ENCODE results near the gene PLEKHG4.
A peak's percentile ranks its signal among the peaks of the same experiment; 100 is the strongest.

Gene PLEKHG4

DNA sequence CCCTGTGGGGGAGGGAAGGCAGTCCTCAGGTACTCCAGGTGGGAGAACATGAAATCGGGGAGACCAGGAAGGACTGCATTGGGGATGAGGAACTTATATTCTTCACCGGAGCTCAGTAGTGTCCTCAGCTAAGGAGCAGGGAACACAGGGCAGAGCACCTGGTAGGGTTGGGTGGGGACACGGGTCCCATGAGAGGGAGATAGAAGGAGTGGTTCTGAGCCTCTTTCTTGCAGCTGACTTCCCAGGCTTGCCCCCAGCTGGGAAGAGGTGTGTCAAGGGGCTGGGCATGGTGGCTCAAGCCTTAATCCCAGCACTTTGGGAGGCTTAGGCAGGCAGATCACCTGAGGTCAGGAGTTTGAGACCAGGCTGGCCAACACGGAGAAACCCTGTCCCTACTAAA lies 34.1 kb upstream of the PLEKHG4 start:
- no peak for DNase-seq

DNA sequence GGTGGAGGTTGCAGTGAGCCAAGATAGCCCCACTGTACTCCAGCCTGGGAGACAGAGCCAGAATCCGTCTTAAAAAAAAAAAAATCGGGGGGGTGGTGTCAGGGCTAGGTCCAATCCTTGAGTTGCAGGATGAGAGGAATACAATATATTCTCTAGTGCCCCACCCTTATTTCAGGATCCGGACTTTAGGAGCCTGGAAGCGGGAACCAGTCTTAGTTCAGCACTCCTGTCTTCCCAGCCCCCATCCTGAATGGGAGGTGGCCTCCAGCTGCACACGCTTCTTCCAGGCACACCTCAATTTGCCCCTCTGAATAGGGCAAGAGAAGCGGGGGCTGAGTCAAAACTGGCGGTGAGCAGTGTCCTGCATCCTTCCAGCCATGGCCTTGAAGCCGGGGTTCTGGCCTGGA lies 33.7 kb upstream of the PLEKHG4 start:
- DNase-seq: no peak

DNA sequence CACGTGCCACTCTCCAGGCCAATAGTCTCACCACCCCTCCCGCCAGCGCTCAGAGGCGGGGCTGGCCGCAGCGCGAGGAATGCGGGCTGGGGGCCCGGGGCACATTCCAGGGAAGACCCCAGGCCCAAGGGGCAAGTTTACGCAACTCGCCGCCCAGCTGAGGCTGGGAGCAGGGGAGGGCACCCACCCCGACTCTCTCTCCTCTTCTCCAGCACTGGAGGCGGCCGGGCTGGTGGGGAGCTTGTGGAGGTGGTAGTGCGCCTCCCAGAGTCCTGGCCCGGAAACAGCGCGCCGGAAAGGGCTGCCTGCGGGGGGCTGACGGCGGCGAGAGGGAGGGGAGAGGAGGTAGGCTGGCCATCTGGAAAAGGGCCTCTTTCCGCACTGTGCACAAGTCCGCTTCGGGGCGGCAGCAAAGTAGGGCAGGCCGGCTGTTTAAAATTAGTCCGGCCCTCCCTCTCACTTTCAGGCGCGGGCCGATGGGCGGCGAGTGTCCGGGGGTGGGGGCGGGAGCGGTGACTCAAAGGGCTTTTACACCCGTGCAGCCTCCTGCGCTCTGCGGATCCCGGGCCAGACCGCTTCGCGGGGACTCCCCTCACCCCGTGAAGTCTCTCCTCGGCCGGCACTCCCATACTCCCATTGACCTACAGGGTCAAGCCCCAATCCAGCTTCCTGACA lies 33.1 kb upstream of the PLEKHG4 start:
- no peak for DNase-seq

DNA sequence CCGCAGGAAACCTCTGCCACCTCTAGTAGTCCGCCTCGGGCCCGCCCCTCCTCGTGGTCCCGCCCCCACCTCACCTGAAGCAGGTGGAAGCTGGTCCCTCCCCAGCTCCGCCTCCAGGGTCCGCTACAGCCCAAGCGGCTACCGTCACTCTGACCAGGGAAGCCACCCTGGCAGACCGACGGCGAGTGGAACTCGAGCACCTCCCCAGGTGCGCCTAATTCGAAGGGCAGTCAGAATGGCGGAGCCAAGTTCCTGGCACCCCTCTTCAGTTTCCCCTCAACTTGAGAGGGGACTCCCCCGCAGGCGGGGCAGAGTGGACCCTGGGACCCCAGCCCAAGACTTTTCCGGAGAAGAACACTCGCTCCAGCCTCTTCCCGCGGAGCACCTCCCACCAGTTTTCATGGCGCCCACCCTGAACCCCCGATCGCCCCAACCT lies 32.6 kb upstream of the PLEKHG4 start:
- no peak for DNase-seq

DNA sequence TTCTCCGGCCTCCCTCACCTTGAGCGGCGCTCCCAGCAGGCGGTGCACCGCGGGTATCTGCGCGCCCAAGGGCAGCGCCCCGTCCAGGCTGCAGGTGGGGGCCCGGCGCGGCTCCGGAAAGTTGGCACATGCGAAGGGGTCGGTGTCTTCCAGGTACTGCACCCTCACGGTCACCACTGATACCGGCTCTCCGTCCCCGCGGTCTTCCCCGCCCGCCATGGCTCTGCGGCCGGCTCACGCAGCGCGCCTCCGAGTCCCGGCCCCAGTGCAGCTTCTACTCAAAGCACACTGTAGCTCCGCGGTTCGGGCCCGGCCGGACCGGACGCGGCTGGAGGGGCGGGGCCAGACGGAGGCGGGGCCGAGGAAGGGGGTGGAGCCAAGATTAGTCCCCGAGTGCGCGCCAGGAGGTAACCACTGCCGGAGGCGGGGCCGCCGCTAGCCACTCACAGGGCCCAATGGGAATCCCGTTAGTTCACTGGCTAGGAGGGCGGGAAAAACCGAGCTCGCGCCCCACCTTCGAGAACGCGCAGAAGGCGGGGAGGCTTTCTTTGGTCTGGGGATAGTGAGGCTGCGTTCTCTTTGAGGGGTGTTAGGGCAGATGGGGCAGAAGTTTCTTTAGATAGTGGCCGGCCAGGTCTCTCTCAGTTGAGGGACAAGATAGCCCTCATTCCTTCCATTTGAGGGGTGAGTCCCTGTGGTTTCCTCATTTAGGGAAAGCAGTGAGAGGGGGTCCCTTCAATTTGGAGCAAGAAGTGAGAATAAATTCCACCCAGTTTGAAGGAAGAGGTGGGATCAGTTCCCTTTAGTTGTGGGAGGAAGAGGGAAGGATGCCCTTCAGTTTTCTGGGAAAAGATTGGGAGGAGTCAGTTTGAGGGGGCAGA lies 31.9 kb upstream of the PLEKHG4 start, which contains the start of gene FHOD1:
TSS of gene FHOD1 (minus strand) at position 290 of the 881 bp plus-strand sequence. CDS start at position 219, 71 bp downstream.
- DNase-seq: peak; percentile 51

DNA sequence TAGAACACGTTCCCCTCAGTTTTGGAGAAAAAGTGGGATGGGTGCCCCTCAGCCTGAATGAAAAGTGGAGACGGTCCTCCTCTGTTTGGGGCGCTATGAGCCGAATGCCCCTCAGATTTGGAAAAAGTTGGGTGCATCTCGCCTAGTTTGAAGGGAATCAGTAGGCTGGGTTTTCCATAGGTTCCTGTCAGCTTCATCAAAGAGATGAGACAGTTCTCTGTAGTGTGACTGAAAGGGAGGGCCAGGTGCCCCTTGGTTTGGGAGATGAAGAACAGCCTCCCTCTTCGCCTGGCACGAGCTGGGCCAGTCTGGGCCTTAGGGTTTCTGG lies 31.3 kb upstream of the PLEKHG4 start:
- no peak for DNase-seq

DNA sequence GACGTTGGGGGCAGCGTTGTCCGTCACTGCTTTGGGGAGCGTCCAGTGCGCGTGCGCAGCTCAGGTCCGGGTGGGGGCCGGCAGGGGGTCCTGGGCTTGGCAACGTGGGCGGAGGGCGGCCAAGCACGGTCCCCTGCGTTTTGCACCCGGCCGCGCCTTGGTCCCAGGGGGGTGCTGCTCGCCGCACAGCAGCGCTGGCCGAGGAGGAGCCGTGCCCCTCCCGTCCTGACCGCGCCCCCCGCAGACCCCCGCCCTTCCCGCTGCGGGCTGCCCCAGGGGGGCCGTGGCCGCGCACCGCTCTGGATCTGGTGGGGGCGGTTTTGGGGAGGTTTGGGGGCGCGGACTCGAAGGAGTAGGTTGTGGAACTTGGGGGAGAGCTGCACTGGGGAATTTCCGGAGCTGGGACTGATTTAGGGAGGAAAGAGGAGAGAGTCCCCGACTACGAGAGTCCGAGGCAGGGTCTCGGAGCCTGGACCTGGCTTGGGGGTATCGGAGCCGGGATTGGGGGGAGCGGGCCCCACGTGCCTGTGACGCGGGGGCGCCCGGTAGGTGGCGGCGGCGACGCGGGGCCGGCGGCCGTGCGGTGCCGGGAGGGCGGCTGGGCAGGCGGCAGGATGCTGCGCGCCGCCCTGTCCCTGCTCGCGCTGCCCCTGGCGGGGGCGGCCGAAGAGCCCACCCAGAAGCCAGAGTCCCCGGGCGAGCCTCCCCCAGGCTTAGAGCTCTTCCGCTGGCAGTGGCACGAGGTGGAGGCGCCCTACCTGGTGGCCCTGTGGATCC lies 30.7 kb upstream of the PLEKHG4 start, which contains the start of gene SLC9A5:
TSS of gene SLC9A5 (plus strand) at position 579 of the 777 bp plus-strand sequence. CDS start at position 615, 36 bp downstream.
- DNase-seq: no peak

DNA sequence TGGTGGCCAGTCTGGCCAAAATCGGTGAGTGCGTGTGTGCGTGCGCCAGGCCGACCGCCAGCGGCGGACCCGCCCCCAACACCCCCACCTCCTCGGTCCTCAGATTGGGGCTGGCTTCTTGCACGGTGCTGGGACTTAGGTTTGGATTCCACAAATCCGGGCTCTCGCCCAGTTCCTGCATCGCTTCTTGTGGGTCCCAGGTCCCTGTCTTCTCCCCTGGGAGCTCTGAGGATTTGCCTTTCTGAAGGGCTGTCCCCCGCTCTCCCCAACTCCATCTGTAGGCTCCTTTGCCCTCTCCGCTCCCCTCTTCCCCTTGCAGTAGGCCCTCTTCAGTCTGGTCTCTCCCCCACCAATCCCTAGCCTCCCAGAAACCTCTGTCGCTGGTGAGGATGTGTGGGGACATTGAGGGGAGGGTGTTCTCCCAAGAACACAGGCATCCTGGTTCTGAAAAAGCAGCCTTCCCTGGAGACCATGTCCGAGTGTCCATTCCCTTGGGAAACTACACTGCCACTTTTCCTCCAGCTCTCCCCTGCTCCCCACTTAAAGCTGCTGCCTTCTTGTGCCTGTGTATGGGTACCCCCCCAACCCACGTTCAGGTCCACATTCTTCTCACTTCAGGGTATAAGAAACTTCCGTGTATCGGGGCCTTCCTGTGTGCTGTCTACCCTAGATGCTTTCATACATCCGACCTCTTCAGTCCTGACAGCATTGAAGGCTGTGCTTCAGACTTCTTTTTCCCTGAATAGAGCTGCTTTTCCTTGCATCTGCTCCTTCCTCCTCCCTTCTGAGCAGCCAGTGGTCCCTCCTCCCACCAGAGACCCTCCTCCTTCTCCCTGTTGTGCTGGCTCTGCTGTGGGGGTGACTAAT lies 29.9 kb upstream of the PLEKHG4 start:
- DNase-seq: no peak

DNA sequence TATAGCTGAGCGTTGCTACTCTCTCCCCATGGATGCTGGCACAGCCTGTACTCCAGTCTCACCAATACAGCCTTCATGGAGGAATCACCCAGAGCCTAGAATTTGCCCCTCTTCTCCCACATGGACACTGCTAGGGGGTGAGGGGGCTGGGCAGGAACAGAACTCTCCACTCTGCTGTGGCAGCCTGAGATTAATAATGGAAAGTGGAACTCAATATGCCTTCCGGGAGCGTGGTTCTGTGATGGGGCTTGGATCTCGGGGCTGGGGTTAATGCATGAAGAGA lies 29.3 kb upstream of the PLEKHG4 start:
- DNase-seq: no peak

DNA sequence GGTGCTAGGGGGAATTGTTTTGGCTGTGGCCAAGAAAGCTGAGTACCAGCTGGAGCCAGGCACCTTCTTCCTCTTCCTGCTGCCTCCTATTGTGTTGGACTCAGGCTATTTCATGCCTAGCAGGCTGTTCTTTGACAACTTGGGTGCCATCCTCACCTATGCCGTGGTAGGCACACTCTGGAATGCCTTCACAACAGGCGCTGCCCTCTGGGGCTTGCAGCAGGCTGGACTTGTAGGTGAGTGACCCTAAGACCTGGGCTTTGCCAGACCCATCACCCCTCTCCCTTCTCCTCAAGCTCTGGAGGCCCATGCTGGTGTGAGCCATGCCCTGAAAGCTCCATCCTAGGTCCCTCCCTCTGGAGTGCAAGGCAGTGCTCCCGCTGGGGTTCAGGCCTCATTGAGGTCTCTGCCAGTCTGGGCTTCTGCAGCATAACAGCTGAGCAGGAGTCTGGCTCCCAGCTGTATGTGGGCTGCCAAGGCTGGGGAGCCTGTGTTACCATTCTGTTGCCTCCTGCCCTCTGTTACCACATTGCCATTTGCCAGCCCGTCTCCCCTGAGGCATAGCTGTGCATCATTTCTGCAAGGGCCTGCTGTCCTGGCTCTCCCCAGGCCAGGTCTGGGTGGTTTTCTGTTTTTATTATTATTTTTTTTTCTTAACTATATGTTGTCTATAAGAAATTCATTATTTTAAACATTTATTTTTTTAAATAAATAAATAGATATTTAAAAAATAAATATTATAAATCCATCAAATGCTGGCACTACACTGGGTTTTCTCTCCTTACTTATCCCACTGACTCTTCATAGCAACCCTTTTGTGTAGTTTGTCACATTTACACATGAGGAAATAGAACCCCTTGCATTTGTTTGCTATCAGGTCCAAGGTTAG lies 26.5 kb upstream of the PLEKHG4 start:
- DNase-seq: no peak

DNA sequence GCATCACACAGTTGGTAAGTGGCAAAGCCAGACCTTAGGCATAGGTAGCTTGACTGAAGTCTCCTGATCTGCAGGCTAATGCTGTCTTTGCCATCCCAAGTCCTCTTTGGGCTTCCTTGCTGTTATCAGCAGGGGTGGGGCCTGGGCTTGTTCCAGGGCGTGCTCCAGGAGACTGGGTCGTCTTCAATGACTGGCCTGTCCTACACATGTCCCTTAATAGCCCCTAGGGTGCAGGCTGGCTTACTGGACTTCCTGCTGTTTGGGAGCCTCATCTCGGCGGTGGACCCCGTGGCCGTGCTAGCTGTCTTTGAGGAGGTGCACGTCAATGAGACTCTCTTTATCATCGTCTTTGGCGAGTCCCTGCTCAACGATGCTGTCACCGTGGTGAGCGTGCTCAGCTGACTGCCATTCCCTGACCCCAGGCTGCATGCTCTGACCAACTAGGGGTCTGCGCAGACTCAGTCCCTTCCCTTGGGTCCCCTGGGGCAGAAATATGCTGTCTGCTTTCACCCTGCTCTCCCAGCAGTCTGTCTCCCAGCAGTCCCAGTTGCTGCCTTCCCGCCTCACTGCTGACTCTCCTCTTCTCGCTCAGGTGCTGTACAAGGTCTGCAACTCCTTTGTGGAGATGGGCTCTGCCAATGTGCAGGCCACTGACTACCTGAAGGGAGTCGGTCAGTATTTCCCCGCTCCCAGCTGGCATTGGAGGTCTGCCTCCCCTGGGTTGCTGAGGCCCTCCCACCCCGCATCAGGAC lies 24.4 kb upstream of the PLEKHG4 start:
- DNase-seq: no peak

DNA sequence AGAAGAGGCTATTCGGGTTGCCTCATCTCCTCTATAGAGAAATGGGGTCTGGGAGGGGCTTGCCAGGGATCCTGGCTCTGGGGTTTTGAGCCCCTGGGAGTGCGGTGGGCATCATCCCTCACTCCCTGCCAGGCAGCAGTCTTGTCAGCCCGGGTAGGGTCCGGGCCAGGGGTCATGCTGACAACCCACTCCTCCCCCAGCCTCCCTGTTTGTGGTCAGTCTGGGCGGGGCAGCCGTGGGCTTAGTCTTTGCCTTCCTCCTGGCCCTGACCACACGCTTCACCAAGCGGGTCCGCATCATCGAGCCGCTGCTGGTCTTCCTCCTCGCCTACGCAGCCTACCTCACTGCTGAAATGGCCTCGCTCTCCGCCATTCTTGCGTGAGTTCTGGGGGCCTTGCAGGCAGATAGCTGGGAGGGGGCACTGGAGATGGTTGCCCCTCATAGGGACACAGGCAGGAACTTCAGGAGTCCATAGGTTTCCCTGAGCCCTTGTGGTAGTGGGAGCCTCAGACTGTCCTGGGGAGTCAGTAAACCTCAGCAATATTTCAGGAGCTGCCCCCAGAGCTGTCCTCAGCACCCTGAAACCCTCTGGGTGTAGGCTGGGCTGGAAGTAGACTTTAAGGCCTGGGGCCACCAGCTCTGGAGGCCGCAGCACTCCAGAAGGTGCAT lies 23.6 kb upstream of the PLEKHG4 start:
- no peak for DNase-seq

DNA sequence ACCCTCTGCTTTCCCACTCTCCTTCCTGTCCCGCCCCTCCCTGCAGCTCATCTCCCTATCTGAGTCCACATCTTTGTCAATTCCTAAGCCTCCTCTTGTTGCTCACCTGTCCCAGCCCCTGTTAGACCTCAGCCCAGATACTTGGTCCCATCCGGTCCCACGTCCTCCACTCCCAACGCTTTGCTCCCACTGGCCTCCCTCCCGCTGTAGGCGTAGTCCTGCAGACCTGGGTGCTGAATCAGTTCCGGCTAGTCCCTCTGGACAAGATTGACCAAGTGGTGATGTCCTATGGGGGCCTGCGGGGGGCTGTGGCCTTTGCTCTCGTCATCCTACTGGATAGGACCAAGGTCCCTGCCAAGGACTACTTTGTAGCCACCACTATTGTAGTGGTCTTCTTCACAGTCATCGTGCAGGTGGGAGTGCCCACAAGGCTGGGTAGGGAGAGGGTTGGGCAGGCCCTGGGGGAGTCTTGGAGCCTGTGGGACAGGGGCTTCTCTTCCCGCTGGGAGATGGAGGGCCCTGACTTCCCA lies 22.6 kb upstream of the PLEKHG4 start:
- no peak for DNase-seq

DNA sequence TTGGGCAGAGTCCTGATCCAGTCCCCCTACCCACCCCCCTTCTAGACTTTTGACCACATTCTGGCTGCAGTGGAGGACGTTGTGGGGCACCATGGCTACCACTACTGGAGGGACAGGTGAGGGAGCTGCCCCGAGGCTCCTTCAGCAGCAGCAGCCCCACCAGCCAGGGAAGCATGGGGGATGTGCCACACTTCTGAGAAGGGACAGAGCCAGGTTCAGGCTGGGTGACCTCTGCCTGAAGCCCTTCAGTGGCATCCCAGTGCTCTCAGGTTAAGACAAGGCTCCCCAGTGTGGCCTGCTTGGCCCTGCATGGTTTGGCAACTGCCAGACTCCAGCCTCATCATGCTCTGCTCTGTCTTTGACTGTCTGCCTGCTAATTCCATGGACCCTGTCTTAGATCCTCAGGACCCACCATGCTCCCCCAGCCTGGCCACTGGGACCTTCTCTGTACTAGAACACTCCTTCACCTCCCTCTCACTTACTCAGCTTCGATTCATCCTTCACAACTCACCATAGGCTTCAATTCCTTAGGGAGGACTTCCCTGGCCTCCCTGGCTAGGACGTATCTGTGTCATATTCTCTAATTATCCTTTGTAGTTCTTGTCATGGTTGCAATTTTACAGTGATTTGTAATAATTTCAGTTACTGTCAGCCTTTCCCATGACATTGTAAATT lies 21.7 kb upstream of the PLEKHG4 start:
- DNase-seq: no peak

DNA sequence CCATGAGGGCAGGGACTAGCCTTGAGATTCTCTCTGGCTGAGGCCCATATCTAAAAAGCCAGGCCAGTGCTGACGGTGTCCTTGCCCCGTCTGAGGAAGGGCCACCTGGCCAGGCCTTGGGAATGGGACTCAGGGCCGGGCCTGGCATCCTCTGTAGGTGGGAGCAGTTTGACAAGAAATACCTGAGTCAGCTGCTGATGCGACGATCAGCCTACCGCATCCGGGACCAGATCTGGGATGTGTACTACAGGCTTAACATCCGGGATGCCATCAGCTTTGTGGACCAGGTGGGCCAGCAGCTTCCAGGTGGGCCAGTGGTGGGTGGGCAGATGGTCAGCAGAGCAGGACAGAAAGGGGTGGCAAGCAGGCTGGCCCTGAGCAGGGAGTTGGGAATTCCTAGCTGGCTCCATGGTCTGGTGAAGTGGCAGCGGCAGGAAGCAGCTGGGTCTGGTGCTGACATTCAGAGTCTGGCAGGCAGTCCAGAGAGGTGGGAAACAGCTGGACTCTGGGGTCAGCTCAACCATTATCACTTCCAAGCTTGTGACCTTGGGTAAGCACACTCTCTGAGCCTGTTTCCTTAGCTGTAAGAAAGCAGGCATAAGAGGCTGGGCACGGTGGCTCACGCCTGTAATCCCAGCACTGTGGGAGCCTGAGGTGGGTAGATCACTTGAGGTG lies 21.0 kb upstream of the PLEKHG4 start:
- DNase-seq: no peak

DNA sequence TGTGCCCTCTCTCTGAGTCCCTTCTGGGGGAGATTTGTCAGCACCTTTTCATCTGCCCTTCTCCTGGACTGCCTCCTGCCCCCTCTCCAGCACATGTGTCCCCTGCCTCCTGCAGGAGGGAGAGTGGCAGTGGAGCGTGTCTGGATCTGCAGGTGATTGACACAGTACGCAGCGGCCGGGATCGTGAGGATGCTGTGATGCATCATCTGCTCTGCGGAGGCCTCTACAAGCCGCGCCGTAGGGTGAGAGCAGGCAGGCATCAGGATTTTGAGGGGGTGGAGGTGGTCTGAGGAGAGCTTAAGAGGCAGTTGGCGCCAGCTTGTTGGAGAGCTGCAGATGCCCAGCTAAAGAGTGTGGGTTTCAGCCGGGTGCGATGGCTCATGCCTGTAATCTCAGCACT lies 19.6 kb upstream of the PLEKHG4 start:
- DNase-seq: no peak

DNA sequence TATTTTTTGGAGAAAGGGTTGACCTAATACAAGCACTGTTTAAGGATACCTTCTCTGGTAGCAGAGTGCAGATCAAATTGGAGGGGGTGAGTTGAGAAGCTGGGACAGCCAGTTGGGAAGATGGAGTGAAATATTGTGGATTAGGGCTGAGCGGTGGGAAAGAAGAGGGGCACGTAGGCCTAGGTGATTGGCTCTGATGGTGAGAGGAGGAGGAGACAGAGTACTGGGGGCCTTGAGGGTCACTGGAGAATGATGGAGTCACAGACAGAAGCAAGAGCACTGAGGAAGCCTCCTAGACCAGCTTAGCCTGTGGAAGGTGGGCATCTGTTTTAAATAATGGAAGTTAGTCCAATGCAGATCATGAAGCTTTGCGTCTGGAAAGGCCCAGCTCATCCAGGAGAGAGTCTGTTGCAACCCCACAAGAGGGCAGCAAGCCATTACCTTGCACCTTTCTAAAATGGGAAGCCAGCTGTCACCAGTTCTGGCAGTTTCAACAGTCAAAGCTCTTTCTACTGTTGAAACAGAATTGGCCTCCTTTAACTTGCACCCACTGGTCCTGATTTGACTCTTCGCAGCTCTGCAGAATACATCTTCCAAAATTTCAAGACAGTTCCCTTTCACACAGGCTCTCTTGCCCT lies 18.8 kb upstream of the PLEKHG4 start:
- no peak for DNase-seq

DNA sequence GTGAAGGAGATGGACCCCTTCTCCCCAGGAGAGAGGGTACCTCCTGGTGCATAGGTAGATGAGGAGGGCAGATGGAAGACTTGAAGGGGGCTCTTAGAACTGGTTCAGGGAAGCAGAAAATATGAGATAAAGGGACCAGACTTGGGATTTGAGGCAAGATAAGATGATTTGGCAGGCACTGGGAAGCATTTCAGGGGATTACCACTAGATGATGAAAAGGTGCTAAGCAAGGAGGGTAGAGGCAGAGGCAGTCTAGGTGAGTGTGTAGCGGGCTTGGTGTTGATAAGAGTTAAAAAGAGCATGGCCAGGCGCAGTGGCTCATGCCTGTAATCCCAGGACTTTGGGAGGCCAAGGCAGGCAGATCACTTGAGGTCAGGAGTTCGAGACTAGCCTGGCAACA lies 16.1 kb upstream of the PLEKHG4 start:
- DNase-seq: no peak

Data from NCI-H1417 treated with DMSO at 0.1 percent for 48 hours (cell line).